ENCODE data around the gene H6PD. TPM values are rescaled to one million over a fixed set of nuclear protein-coding genes. Genes with fewer than 3 reads are reported as not detected.

H6PD gene
- polyA plus RNA-seq, 1 donor (not counting 4 experiments of a cell fraction or from before 2014, with no cell fraction given), result 3.3 TPM

- no peaks in the 10 kb centered on the region for H3K9me3 ChIP-seq (ENCODE audit: control insufficient read depth, low read depth, low read length)
- TF ChIP-seq, protein P1, sequence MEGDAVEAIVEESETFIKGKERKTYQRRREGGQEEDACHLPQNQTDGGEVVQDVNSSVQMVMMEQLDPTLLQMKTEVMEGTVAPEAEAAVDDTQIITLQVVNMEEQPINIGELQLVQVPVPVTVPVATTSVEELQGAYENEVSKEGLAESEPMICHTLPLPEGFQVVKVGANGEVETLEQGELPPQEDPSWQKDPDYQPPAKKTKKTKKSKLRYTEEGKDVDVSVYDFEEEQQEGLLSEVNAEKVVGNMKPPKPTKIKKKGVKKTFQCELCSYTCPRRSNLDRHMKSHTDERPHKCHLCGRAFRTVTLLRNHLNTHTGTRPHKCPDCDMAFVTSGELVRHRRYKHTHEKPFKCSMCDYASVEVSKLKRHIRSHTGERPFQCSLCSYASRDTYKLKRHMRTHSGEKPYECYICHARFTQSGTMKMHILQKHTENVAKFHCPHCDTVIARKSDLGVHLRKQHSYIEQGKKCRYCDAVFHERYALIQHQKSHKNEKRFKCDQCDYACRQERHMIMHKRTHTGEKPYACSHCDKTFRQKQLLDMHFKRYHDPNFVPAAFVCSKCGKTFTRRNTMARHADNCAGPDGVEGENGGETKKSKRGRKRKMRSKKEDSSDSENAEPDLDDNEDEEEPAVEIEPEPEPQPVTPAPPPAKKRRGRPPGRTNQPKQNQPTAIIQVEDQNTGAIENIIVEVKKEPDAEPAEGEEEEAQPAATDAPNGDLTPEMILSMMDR (optimal IDR thresholded peaks at IDR 0.05 in 1 of 3, IDR thresholded peaks at IDR 0.05 in 1 of 3, conservative IDR thresholded peaks at IDR 0.05 in 1 of 3; ENCODE audit: extremely low read depth in 1 of 3, insufficient read depth in 2 of 3, low read length in 3 of 3), result no peak
- TF ChIP-seq EZH2 (IDR thresholded peaks at IDR 0.05; ENCODE audit: low read length), result no peak
- H3K79me2 ChIP-seq (ENCODE audit: control insufficient read depth, insufficient read depth, low read length), result peaks cover 83% of the 10 kb centered on the region
- peak overlapping the region; percentile 66 for H3K4me2 ChIP-seq (ENCODE audit: control insufficient read depth, extremely low read depth, insufficient read depth, low read depth, low read length)
- peaks cover 14 to 19% of the 10 kb centered on the region in 2 experiments for H3K36me3 ChIP-seq (ENCODE audit: control insufficient read depth in 2 of 2, extremely low read depth in 1 of 2, insufficient read depth in 2 of 2, low read length in 2 of 2)
- H3K27me3 ChIP-seq (ENCODE audit: control insufficient read depth, extremely low read depth, insufficient read depth, low read length), result no peaks in the 10 kb centered on the region
- H3K9me1 ChIP-seq (ENCODE audit: control insufficient read depth, extremely low read depth, insufficient read depth, low read length), result peaks cover 6% of the 10 kb centered on the region
- H3K4me3 ChIP-seq (ENCODE audit: control insufficient read depth in 2 of 3, extremely low read depth in 1 of 3, insufficient read depth in 2 of 3, low read depth in 1 of 3, low read length in 3 of 3), result no peak overlapping the region
- H2AFZ ChIP-seq (ENCODE audit: control insufficient read depth, low read length), result no peak overlapping the region
- H3K27ac ChIP-seq (ENCODE audit: control insufficient read depth, insufficient read depth, low read length), result peak overlapping the region; percentile 57
- H3K9ac ChIP-seq (ENCODE audit: control insufficient read depth, extremely low read depth, insufficient read depth, low read length), result peak overlapping the region; percentile 19
- peaks cover 41% of the 10 kb centered on the region for H3K4me1 ChIP-seq (ENCODE audit: control insufficient read depth, extremely low read depth, insufficient read depth, low read length)
- FAIRE-seq (no peak), DNase-seq (ENCODE audit: low read depth, low spot score) (no peak)
- dilution Hi-C loops (cut with MboI; ENCODE audit: extremely low pct_ligation_motif_present, low sequenced_read_pairs), result no loop called here
- H4K20me1 ChIP-seq (ENCODE audit: control insufficient read depth, extremely low read depth, insufficient read depth, low read length), result peaks cover 8% of the 10 kb centered on the region
Measured at GRCh38 chr1:9300573-9300972, 66.0 kb downstream of the H6PD start.

GRCh38 chr1:9302745-9303524 is 68.4 kb downstream of the H6PD start:
- Histone ChIP-seq H3K27me3 (ENCODE audit: control insufficient read depth, extremely low read depth, insufficient read depth, low read length) (no peaks in the 10 kb centered on the region), H3K36me3 (ENCODE audit: control insufficient read depth in 2 of 2, extremely low read depth in 1 of 2, insufficient read depth in 2 of 2, low read length in 2 of 2) (peaks cover 8 to 16% of the 10 kb centered on the region in 2 experiments), H2AFZ (ENCODE audit: control insufficient read depth, low read length) (no peak overlapping the region), H3K79me2 (ENCODE audit: control insufficient read depth, insufficient read depth, low read length) (peaks cover 80% of the 10 kb centered on the region), H3K4me1 (ENCODE audit: control insufficient read depth, extremely low read depth, insufficient read depth, low read length) (peaks cover 38% of the 10 kb centered on the region), H4K20me1 (ENCODE audit: control insufficient read depth, extremely low read depth, insufficient read depth, low read length) (peaks cover 8% of the 10 kb centered on the region), H3K9me1 (ENCODE audit: control insufficient read depth, extremely low read depth, insufficient read depth, low read length) (peaks cover 6% of the 10 kb centered on the region), H3K4me2 (ENCODE audit: control insufficient read depth, extremely low read depth, insufficient read depth, low read depth, low read length) (peak overlapping the region; percentile 65), H3K9ac (ENCODE audit: control insufficient read depth, extremely low read depth, insufficient read depth, low read length) (peak overlapping the region; percentile 42), H3K9me3 (ENCODE audit: control insufficient read depth, low read depth, low read length) (no peaks in the 10 kb centered on the region), H3K27ac (ENCODE audit: control insufficient read depth, insufficient read depth, low read length) (peak overlapping the region; percentile 73), H3K4me3 (ENCODE audit: control insufficient read depth in 2 of 3, extremely low read depth in 1 of 3, insufficient read depth in 2 of 3, low read depth in 1 of 3, low read length in 3 of 3) (peak overlapping the region in 1 of 3 experiments; percentile 27)
- no peak for TF ChIP-seq EZH2 (IDR thresholded peaks at IDR 0.05; ENCODE audit: low read length)
- TF ChIP-seq, protein P1 (optimal IDR thresholded peaks at IDR 0.05 in 1 of 3, IDR thresholded peaks at IDR 0.05 in 1 of 3, conservative IDR thresholded peaks at IDR 0.05 in 1 of 3; ENCODE audit: extremely low read depth in 1 of 3, insufficient read depth in 2 of 3, low read length in 3 of 3), result no peak
- no peak for DNase-seq (ENCODE audit: low read depth, low spot score)
- peak; percentile 69 for FAIRE-seq
- dilution Hi-C loops (cut with MboI; ENCODE audit: extremely low pct_ligation_motif_present, low sequenced_read_pairs), result no loop called here

All from keratinocyte (primary cell).